Measurements from ENCODE around the gene AKAP7.
"Not testable (repeated sequence)": the region's sequence is repeated elsewhere in the genome, so short reads cannot be mapped to it uniquely, and the experiment has no call there.

The AKAP7 gene

DNA sequence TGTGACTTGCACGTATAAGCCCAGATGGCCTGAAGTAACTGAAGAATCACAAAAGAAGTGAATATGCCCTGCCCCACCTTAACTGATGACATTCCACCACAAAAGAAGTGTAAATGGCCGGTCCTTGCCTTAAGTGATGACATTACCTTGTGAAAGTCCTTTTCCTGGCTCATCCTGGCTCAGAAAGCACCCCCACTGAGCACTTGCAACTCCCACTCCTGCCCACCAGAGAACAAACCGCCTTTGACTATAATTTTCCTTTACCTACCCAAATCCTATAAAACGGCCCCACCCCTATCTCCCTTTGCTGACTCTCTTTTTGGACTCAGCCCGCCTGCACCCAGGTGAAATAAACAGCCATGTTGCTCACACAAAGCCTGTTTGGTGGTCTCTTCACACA lies 193.5 kb downstream of the AKAP7 start:
- H3K9me3 Mint-ChIP-seq; H3K36me3 Mint-ChIP-seq (ENCODE audit: low read depth); H3K27me3 Mint-ChIP-seq; intact Hi-C loops (cut with micrococcal nuclease); H3K27ac Mint-ChIP-seq; H3K4me1 Mint-ChIP-seq (ENCODE audit: low read depth); H3K4me3 Mint-ChIP-seq: not testable (repeated sequence)

DNA sequence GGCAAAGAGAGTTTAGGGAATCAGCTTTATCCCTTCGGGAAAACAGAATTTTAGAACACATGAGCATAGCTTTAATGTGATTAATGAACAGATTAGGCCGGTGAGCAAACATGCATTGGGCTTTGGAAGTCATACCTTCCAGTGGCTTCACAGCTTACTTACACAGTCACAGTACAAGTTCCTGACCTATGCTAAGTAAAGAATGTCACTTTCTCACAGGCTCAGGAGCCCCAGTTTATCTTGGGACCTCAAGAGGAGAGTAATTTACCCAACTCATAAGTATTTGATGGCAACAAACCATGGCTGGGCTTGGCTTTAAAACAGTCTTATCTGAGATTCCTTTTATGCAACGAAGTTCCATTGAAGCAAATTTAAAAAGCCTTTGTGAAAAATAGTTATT lies 195.9 kb downstream of the AKAP7 start:
- no peaks in the 10 kb centered on the region for H3K27me3 Mint-ChIP-seq
- H3K4me3 Mint-ChIP-seq, result no peak overlapping the region
- H3K27ac Mint-ChIP-seq, result no peak overlapping the region
- no peaks in the 10 kb centered on the region for H3K36me3 Mint-ChIP-seq (ENCODE audit: low read depth)
- no peaks in the 10 kb centered on the region for H3K9me3 Mint-ChIP-seq
- intact Hi-C loops (cut with micrococcal nuclease), result no loop called here
- H3K4me1 Mint-ChIP-seq (ENCODE audit: low read depth), result no peaks in the 10 kb centered on the region

DNA sequence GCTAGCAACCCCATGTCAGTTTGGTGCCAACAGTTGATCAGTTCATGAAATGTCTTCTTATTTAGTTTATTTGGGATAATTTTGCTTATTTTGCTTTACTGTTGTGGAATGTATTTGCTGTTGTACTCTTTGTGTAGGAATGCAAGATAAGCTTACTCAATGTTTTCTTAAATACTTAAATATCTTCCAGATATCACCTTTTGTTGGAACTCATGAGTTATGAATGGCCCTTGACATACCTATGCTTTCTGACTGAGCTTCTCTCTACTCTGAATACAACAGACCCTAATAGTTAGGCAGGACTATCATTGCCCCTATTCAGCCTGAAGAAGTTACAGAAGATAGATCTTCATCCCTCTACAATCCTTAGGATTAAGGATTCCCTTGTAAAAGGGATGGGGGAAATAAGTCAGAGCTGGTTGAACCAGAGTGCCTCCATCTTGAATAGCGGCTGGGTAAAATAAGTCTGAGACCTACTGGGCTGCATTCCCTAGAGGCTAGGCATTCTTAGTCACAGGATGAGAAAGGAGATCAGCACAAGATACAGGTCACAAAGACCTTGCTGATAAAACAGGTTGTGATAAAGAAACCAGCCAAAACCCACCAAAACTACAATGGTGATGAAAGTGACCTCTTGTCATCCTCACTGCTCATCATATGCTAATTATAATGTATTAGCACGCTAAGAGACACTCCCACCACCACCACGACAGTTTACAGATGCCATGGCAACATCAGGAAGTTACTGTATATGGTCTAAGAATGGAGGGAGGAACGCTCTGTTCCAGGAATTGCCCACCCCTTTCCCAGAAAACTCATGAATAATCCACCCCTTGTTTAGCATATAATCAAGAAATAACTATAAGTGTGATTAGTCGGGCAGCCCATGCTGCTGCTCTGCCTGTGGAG lies 196.9 kb downstream of the AKAP7 start:
- H3K27me3 Mint-ChIP-seq, result no peaks in the 10 kb centered on the region
- no peaks in the 10 kb centered on the region for H3K36me3 Mint-ChIP-seq (ENCODE audit: low read depth)
- H3K9me3 Mint-ChIP-seq, result no peaks in the 10 kb centered on the region
- H3K27ac Mint-ChIP-seq, result no peak overlapping the region
- no peak overlapping the region for H3K4me3 Mint-ChIP-seq
- intact Hi-C loops (cut with micrococcal nuclease), result no loop called here
- no peaks in the 10 kb centered on the region for H3K4me1 Mint-ChIP-seq (ENCODE audit: low read depth)

All from dendritic cell treated with granulocyte-macrophage colony-stimulating factor and Interleukin-4, amounts not matched to agents 40 ng/mL and 50 ng/mL, for 4 days (primary cell).